ENCODE measurements around the gene TSTD2. TPM values are rescaled to one million over a fixed set of nuclear protein-coding genes. Genes with fewer than 3 reads are reported as not detected.

The TSTD2 gene
- polyA plus RNA-seq, 1 of the 3 experiments (the other 2 are of a cell fraction), result 11.5 TPM

DNA sequence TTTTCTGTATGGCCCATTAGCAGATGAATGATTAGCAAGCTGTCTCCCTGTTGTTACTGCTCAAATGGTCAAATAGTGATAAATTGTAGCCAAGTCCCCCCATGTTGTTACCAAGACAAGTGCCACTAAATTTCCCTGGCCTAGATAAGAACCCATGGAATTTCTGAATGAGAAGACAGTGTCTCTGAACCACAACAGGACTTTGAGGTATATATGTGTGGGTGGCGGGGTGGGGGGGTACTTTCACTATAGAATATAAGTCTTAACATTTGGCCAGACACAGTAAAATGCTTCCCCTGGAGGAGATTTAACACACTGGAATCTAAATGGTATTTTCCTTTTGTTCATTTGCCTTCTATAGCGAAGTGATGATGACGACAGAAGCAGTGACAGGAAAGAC lies 35.3 kb upstream of the TSTD2 start (continued):
- no peak for TF ChIP-seq EZH2phosphoT487 (IDR thresholded peaks at IDR 0.05; ENCODE audit: borderline replicate concordance, low read depth)
- no peak for TF ChIP-seq EP300 (IDR thresholded peaks at IDR 0.05; ENCODE audit: borderline replicate concordance in 1 of 2, low read depth in 1 of 2, low read length in 1 of 2)
- TF ChIP-seq, protein P1, sequence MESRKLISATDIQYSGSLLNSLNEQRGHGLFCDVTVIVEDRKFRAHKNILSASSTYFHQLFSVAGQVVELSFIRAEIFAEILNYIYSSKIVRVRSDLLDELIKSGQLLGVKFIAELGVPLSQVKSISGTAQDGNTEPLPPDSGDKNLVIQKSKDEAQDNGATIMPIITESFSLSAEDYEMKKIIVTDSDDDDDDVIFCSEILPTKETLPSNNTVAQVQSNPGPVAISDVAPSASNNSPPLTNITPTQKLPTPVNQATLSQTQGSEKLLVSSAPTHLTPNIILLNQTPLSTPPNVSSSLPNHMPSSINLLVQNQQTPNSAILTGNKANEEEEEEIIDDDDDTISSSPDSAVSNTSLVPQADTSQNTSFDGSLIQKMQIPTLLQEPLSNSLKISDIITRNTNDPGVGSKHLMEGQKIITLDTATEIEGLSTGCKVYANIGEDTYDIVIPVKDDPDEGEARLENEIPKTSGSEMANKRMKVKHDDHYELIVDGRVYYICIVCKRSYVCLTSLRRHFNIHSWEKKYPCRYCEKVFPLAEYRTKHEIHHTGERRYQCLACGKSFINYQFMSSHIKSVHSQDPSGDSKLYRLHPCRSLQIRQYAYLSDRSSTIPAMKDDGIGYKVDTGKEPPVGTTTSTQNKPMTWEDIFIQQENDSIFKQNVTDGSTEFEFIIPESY (IDR thresholded peaks at IDR 0.05; ENCODE audit: borderline replicate concordance, low read depth), result no peak

DNA sequence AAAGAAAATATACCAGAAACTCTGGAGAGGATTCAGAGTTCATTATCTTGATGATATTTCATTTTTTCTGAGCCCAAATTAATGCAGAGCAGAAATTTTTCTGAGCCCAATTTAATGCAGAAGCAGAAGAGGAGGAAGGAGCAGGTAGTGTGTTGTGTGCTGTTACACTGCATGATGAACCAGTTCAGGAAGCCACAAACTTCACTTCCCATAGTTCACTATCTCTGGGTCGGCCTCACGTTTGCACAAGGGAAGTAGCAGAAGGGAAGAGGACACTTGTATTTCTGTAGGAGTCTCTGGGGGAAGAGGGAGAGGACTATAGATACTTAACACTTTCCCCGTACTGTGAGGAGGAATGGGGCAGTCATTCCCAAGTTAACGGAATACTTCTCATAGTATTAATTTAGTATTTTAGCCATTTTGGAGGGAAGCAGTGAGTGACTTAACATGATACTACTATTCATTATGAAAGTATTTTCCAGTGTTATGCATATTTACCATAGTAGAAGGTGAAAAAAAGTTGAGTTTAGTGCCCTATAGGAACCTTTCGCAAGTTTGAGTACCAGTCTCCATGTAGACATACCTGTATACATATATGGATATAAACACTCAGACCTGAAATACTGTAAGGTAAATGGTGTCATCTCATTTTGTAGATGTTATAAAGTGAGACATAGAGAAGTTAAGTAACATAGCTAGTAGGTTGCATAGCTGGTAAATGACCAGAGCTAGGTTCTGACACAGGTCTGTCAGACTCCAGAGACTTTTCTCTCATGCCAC lies 33.9 kb upstream of the TSTD2 start:
- no peak overlapping the region for H3K4me2 ChIP-seq
- no peaks in the 10 kb centered on the region for H3K4me1 ChIP-seq (ENCODE audit: control insufficient read depth in 1 of 2, insufficient read depth in 2 of 2, low read depth in 1 of 2, low read length in 1 of 2)
- ChIA-PET POLR2A (no interaction called here), CTCF (interaction anchor here (1.1 kb wide), 1 partner anchor 198 kb away, joined by 3 read pairs; no protein-coding TSS in a partner anchor)
- no peaks in the 10 kb centered on the region for H3K9me2 ChIP-seq
- no peak overlapping the region for H3K4me3 ChIP-seq (ENCODE audit: low read depth in 2 of 2, low read length in 1 of 2)
- H2AFZ ChIP-seq (ENCODE audit: low read depth), result no peak overlapping the region
- no peak overlapping the region for H3K9ac ChIP-seq
- H4K20me1 ChIP-seq (ENCODE audit: insufficient read depth), result no peaks in the 10 kb centered on the region
- no peaks in the 10 kb centered on the region for H3K79me2 ChIP-seq (ENCODE audit: insufficient read depth)
- no peak for DNase-seq
- H3K36me3 ChIP-seq (replicated peaks in 1 of 2; ENCODE audit: control insufficient read depth in 1 of 2, insufficient read depth in 2 of 2, low read length in 1 of 2), result peaks cover 87 to 93% of the 10 kb centered on the region in 2 experiments
- no peak overlapping the region for H3K27ac ChIP-seq (ENCODE audit: low read depth in 2 of 2, low read length in 1 of 2)
- TF ChIP-seq RCOR1 (IDR thresholded peaks at IDR 0.05; ENCODE audit: low read length) (no peak), FOSL2 (IDR thresholded peaks at IDR 0.05; ENCODE audit: borderline replicate concordance, low read depth) (no peak), MEF2A (IDR thresholded peaks at IDR 0.05; ENCODE audit: borderline replicate concordance, low read depth) (no peak), FOXM1 (IDR thresholded peaks at IDR 0.05; ENCODE audit: low read depth) (no peak), POLR2AphosphoS5 (IDR thresholded peaks at IDR 0.05; ENCODE audit: low read depth, low read length) (no peak), CHD2 (IDR thresholded peaks at IDR 0.05; ENCODE audit: low read length, partially characterized antibody) (no peak), ELF1 (IDR thresholded peaks at IDR 0.05) (no peak), SMC3 (IDR thresholded peaks at IDR 0.05; ENCODE audit: low read depth, low read length) (no peak)
- TF ChIP-seq, protein P2, sequence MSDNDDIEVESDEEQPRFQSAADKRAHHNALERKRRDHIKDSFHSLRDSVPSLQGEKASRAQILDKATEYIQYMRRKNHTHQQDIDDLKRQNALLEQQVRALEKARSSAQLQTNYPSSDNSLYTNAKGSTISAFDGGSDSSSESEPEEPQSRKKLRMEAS (IDR thresholded peaks at IDR 0.05; ENCODE audit: low read depth), result no peak
- H3K9me3 ChIP-seq, result no peaks in the 10 kb centered on the region
- peaks cover 14% of the 10 kb centered on the region for H3F3A ChIP-seq (replicated peaks; ENCODE audit: insufficient read depth)
- WGBS (ENCODE audit: low lambda C conversion rate), result 96% methylated on average over 5 of the region's 5 CpGs
- no peaks in the 10 kb centered on the region for H3K27me3 ChIP-seq (ENCODE audit: insufficient read depth)

DNA sequence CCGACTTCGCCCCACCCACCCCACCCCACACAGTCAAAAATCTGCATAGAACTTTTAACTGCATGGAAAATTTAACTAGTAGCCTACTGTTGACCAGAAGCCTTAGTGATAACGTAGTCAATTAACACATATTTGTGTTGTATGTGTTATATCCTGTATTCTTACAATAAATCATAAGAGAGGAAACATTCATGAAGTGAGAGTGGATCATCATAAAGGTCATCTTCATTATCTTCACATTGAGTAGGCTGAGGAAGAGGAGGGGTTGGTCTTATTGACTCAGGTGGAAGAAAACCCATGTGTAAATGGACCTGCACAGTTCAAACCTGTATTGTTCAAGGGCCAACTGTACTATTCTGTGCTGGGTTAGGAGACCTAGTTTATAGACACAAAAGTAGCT lies 32.6 kb upstream of the TSTD2 start:
- H3K9me3 ChIP-seq, result no peaks in the 10 kb centered on the region
- H3K4me1 ChIP-seq (ENCODE audit: control insufficient read depth in 1 of 2, insufficient read depth in 2 of 2, low read depth in 1 of 2, low read length in 1 of 2), result no peaks in the 10 kb centered on the region
- H3K4me2 ChIP-seq, result no peak overlapping the region
- no peaks in the 10 kb centered on the region for H3K27me3 ChIP-seq (ENCODE audit: insufficient read depth)
- no peak overlapping the region for H3K4me3 ChIP-seq (ENCODE audit: low read depth in 2 of 2, low read length in 1 of 2)
- H3F3A ChIP-seq (replicated peaks; ENCODE audit: insufficient read depth), result peaks cover 14% of the 10 kb centered on the region
- 95% methylated on average over 3 of the region's 3 CpGs for WGBS (ENCODE audit: low lambda C conversion rate)
- CTCF ChIA-PET, result interaction anchor here (1.1 kb wide), 1 partner anchor 196 kb away, joined by 3 read pairs; no protein-coding TSS in a partner anchor
- no peak overlapping the region for H3K9ac ChIP-seq
- H2AFZ ChIP-seq (ENCODE audit: low read depth), result no peak overlapping the region
- peaks cover 83 to 93% of the 10 kb centered on the region in 2 experiments for H3K36me3 ChIP-seq (replicated peaks in 1 of 2; ENCODE audit: control insufficient read depth in 1 of 2, insufficient read depth in 2 of 2, low read length in 1 of 2)
- no peak for DNase-seq
- POLR2A ChIA-PET, result no interaction called here
- TF ChIP-seq TCF12 (IDR thresholded peaks at IDR 0.05) (no peak), JUND (IDR thresholded peaks at IDR 0.05) (no peak), TAF1 (IDR thresholded peaks at IDR 0.05; ENCODE audit: borderline replicate concordance, low read depth, low read length) (no peak)
- H3K27ac ChIP-seq (ENCODE audit: low read depth in 2 of 2, low read length in 1 of 2), result no peak overlapping the region
- no peaks in the 10 kb centered on the region for H3K9me2 ChIP-seq
- H3K79me2 ChIP-seq (ENCODE audit: insufficient read depth), result no peaks in the 10 kb centered on the region
- no peaks in the 10 kb centered on the region for H4K20me1 ChIP-seq (ENCODE audit: insufficient read depth)

All from SK-N-SH (cell line).